Esophagus squamous epithelium (tissue), 5 donors: ENCODE measurements around the gene PRRX2. TPM values are rescaled to one million over a fixed set of nuclear protein-coding genes. Genes with fewer than 3 reads are reported as not detected.

Experiments used
- DNase-seq: peaks from one replicate; lab custom pipeline; 2025; lab: John Stamatoyannopoulos, UW
- H3K27ac ChIP-seq, 4 donors: fragments of 200-600 bp; sonication (generic); one replicate each; pipeline ENCODE4 v1.5.1; 2016 to 2019; ENCODE audit warnings: mild to moderate bottlenecking in 1 of 4
- H3K27me3 ChIP-seq, 4 donors: fragments of 200-600 bp; sonication (generic); 1 replicate in 3 of 4; 2 replicates in 1 of 4; pipeline versions ENCODE4 v1.5.1 to v1.6.0; 2017 to 2021; ENCODE audit warnings: antibody characterized with exemption in 1 of 4
- H3K36me3 ChIP-seq, 3 donors: fragments of 200-600 bp; sonication (generic); one replicate each; pipeline ENCODE4 v1.5.1; 2016 to 2019
- H3K4me1 ChIP-seq, 3 donors: fragments of 200-600 bp; sonication (generic); one replicate each; pipeline ENCODE4 v1.5.1; 2017 to 2019
- H3K4me3 ChIP-seq, 4 donors: fragments of 200-600 bp; sonication (generic); 1 replicate in 3 of 4; 2 replicates in 1 of 4; pipeline ENCODE4 v1.5.1; 2016 to 2019; ENCODE audit warnings: mild to moderate bottlenecking in 2 of 4, moderate library complexity in 1 of 4
- H3K9me3 ChIP-seq, 3 donors: fragments of 200-600 bp; sonication (generic); one replicate each; pipeline ENCODE4 v1.5.1; 2016 to 2019
- CTCF ChIP-seq, 6 experiments: fragments of 450-650 bp in 4 of 6; fragments of 200-600 bp in 2 of 6; sonication (generic) in 2 of 6; IDR thresholded peaks; one replicate each; pipeline ENCODE4 v1.5.1; 2016 to 2019; ENCODE audit warnings: antibody characterized with exemption in 6 of 6, mild to moderate bottlenecking in 4 of 6, moderate library complexity in 4 of 6
- POLR2A ChIP-seq, 4 donors: fragments of 450-650 bp; IDR thresholded peaks; one replicate each; pipeline ENCODE4 v1.6.1; 2017; ENCODE audit warnings: antibody characterized with exemption in 4 of 4, mild to moderate bottlenecking in 4 of 4, moderate library complexity in 3 of 4
- WGBS, 2 donors: methylation state at CpG; one replicate each; pipeline ENCODE4 v1.1.5; 2018; 5-methylcytosine and 5-hydroxymethylcytosine counted together
- intact Hi-C: fragments of 100-400 bp; cut with DNase I; formaldehyde crosslinking; loops from one replicate; pipeline ENCODE4 v1.15.0; 2022
- total RNA-seq, 4 donors: library from RNA; depleted of rRNA; stranded (reverse); fragments of >200 nt; gene quantifications; one replicate each; pipeline ENCODE4 v1.1.0, GENCODE V29; 2016
- donor health status: DM: yes; HTN: yes; CAD: no.

PRRX2 gene
- total RNA-seq, 4 donors from 2014 or later: 0.82 to 3.8 (median 2.3) TPM

GRCh38 chr9:129713402-129713679, 47.9 kb downstream of the PRRX2 start:
- Histone ChIP-seq H3K36me3 (no peaks in the 10 kb centered on the region), H3K4me1 (peaks cover 4 to 52% (median 7%) of the 10 kb centered on the region in 3 donors), H3K27me3 (peaks cover 0 to 8% (median 0%) of the 10 kb centered on the region in 4 donors), H3K27ac (peak overlapping the region; percentile 59 to 76 (median 72)), H3K4me3 (no peak overlapping the region), H3K9me3 (no peaks in the 10 kb centered on the region)
- no peak for DNase-seq
- intact Hi-C loops: no loop called here
- TF ChIP-seq POLR2A (IDR thresholded peaks at IDR 0.05) (no peak), CTCF (IDR thresholded peaks at IDR 0.05) (no peak)
- WGBS, 2 donors: 82 to 87% methylated on average over 8 to 10 of the region's 10 CpGs

- H3K4me3 ChIP-seq: peak overlapping the region in 1 of 4 donors; percentile 21
- H3K36me3 ChIP-seq: no peaks in the 10 kb centered on the region
- no peaks in the 10 kb centered on the region for H3K9me3 ChIP-seq
- peak overlapping the region in 1 of 4 donors; percentile 36 for H3K27ac ChIP-seq
- H3K27me3 ChIP-seq: peaks cover 0 to 14% (median 0%) of the 10 kb centered on the region in 4 donors
- peaks cover 4 to 43% (median 7%) of the 10 kb centered on the region in 3 donors for H3K4me1 ChIP-seq
- 61 to 68% methylated on average over 8 to 12 of the region's 15 CpGs for WGBS, 2 donors
- DNase-seq: no peak
- TF ChIP-seq POLR2A (IDR thresholded peaks at IDR 0.05): no peak
- no peak for TF ChIP-seq CTCF (IDR thresholded peaks at IDR 0.05)
- intact Hi-C loops: no loop called here
Observed at GRCh38 chr9:129714511-129715061, 49.1 kb downstream of the PRRX2 start.

- WGBS, 2 donors: 29 to 37% methylated on average over 5 of the region's 5 CpGs
- intact Hi-C loops: no loop called here
- DNase-seq: no peak
- Histone ChIP-seq H3K36me3 (no peaks in the 10 kb centered on the region), H3K4me1 (peaks cover 4 to 43% (median 7%) of the 10 kb centered on the region in 3 donors), H3K27me3 (peaks cover 0 to 24% (median 0%) of the 10 kb centered on the region in 4 donors), H3K4me3 (no peak overlapping the region), H3K27ac (no peak overlapping the region), H3K9me3 (no peaks in the 10 kb centered on the region)
- TF ChIP-seq CTCF (IDR thresholded peaks at IDR 0.05) (no peak), POLR2A (IDR thresholded peaks at IDR 0.05) (no peak)
Observed at GRCh38 chr9:129716091-129716490, 50.6 kb downstream of the PRRX2 start.

GRCh38 chr9:129717991-129718390, 52.5 kb downstream of the PRRX2 start:
- H3K9me3 ChIP-seq: no peaks in the 10 kb centered on the region
- peaks cover 0 to 27% (median 4%) of the 10 kb centered on the region in 3 donors for H3K4me1 ChIP-seq
- H3K27ac ChIP-seq: no peak overlapping the region
- peaks cover 0 to 20% (median 0%) of the 10 kb centered on the region in 4 donors for H3K27me3 ChIP-seq
- no peak for DNase-seq
- WGBS, 2 donors: 60 to 71% methylated on average over 1 to 2 of the region's 5 CpGs
- TF ChIP-seq POLR2A (IDR thresholded peaks at IDR 0.05) (no peak), CTCF (IDR thresholded peaks at IDR 0.05) (no peak)
- no peaks in the 10 kb centered on the region for H3K36me3 ChIP-seq
- intact Hi-C loops: no loop called here
- no peak overlapping the region for H3K4me3 ChIP-seq

GRCh38 chr9:129718647-129719046, 53.2 kb downstream of the PRRX2 start:
- H3K4me3 ChIP-seq: no peak overlapping the region
- no peak for DNase-seq
- H3K36me3 ChIP-seq: no peaks in the 10 kb centered on the region
- intact Hi-C loops: no loop called here
- TF ChIP-seq POLR2A (IDR thresholded peaks at IDR 0.05): no peak
- TF ChIP-seq CTCF (IDR thresholded peaks at IDR 0.05): no peak
- H3K9me3 ChIP-seq: no peaks in the 10 kb centered on the region
- peaks cover 0 to 16% (median 0%) of the 10 kb centered on the region in 4 donors for H3K27me3 ChIP-seq
- no peak overlapping the region for H3K27ac ChIP-seq
- H3K4me1 ChIP-seq: peaks cover 0 to 21% (median 4%) of the 10 kb centered on the region in 3 donors
- WGBS, 2 donors: 80% methylated on average over 1 to 5 of the region's 5 CpGs
